BJ (cell line): ENCODE measurements around the gene KRT2. TPM values are rescaled to one million over a fixed set of nuclear protein-coding genes. Genes with fewer than 3 reads are reported as not detected.

ENCODE experiments used
- CTCF ChIA-PET: fragments of 350-600 bp; formaldehyde crosslinking; extraction: SDS; loops from one replicate; lab custom pipeline; 2021; ENCODE audit warnings: antibody characterized with exemption, inconsistent platforms; lab: Yijun Ruan, JAX
- POLR2A ChIA-PET: fragments of 300-600 bp; sonication (Branson Sonifier 250); formaldehyde crosslinking; extraction: SDS; loops from one replicate; lab custom pipeline; 2021; ENCODE audit warnings: antibody characterized with exemption; lab: Charles Lee
- DNase-seq: peaks from one replicate; pipeline ENCODE4 v3.0.0-alpha.2; 2011; ENCODE audit warnings: low read depth
- H3K27me3 ChIP-seq: 2 replicates; pipeline ENCODE4 v1.6.0; 2011; ENCODE audit warnings: low read length; ENCODE audit not compliant: control insufficient read depth, insufficient read depth
- H3K36me3 ChIP-seq: 2 replicates; pipeline ENCODE4 v1.5.1; 2011; ENCODE audit warnings: low read length; ENCODE audit not compliant: control insufficient read depth, insufficient read depth
- H3K4me3 ChIP-seq: 2 replicates; pipeline ENCODE4 v1.5.1; 2011; ENCODE audit warnings: low read depth, mild to moderate bottlenecking, control low read depth, low read length
- CTCF ChIP-seq: IDR thresholded peaks from 2 replicates; pipeline ENCODE4 v1.5.1; 2011; ENCODE audit warnings: low read depth, mild to moderate bottlenecking, control low read depth, inconsistent platforms, low read length, moderate library complexity; ENCODE audit not compliant: insufficient read depth
- polyA plus RNA-seq: library from polyadenylated mRNA; depleted of rRNA; stranded (reverse); fragments of >200 nt; gene quantifications from 2 replicates; pipeline ENCODE4 v1.2.3, GENCODE V29; 2011

KRT2 gene
- polyA plus RNA-seq, 1 experiment = not detected

- H3K27me3 ChIP-seq = peaks cover 25% of the 10 kb centered on the region
- ChIA-PET CTCF (no interaction called here), POLR2A (no interaction called here)
- no peaks in the 10 kb centered on the region for H3K36me3 ChIP-seq
- H3K4me3 ChIP-seq = no peak overlapping the region
- no peak for TF ChIP-seq CTCF
- DNase-seq = no peak
These were observed 40.2 kb upstream of the KRT2 start for GRCh38 chr12:52692254-52692653.

DNA sequence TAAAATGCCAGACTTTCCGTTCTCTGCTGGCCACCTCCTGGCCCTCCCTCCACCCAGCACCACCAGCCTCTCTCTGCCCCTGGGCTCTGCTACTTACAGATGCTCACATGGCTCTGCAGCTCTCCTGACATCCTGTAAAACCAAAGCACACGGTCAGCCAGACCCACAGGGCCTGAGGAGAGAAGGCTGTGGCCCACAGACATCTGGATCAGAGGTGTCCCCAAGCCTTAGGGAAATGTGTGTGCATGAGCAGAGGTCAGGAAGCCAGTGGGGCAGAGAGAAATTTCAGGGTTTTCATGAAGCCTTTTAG lies 39.8 kb upstream of the KRT2 start:
- no peak for TF ChIP-seq CTCF
- Histone ChIP-seq H3K4me3 (no peak overlapping the region), H3K27me3 (peaks cover 25% of the 10 kb centered on the region), H3K36me3 (no peaks in the 10 kb centered on the region)
- DNase-seq = no peak
- ChIA-PET POLR2A (no interaction called here), CTCF (interaction anchor here (0.6 kb wide), 1 partner anchor 191 kb away, joined by 3 read pairs; no protein-coding TSS in a partner anchor)

DNA sequence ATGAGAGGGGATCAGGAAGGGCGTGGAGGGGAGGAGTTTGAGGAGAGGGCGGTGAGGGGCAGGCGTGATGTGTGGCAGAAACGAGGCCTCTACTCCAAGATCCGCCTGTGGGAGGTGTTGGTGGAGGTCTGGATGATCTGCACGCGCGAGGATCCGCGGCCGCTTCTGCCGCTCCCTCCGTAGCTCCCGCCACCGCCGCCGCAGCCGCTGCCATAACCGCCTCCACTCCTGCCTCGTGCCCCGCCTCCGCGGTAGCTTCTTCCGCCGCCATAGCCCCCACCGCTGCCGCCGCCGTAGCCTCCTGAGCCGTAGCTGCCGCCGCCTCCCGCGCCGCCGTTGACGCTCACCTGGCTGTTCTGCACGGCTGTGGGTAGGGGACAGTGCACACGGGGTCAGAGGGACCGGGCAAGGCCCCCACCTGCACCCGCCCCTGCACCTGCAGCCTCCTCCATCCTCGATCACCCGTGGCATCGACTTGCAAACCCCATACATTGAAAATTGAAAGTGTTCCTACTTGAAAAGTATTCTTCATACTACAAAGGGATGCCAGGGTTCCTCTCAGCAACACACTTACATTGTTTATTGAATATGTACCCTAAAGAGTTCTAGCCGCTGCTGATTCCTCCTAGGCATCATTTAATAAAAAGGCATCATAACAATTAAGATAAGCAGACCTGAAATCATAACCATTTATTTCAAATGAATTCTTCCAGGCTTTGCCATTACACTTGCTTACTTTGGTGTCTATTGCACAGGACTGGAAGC lies 39.2 kb upstream of the KRT2 start:
- POLR2A ChIA-PET = no interaction called here
- H3K36me3 ChIP-seq = no peaks in the 10 kb centered on the region
- no peak for DNase-seq
- H3K4me3 ChIP-seq = no peak overlapping the region
- CTCF ChIA-PET = interaction anchor here (0.6 kb wide), 1 partner anchor 192 kb away, joined by 3 read pairs; no protein-coding TSS in a partner anchor
- H3K27me3 ChIP-seq = peaks cover 25% of the 10 kb centered on the region
- no peak for TF ChIP-seq CTCF

- CTCF ChIA-PET = interaction anchor here (0.7 to 1.1 kb wide), 2 partner anchors 15 to 175 kb away, joined by 3 read pairs; no protein-coding TSS in a partner anchor
- Histone ChIP-seq H3K4me3 (no peak overlapping the region), H3K36me3 (no peaks in the 10 kb centered on the region), H3K27me3 (peaks cover 26% of the 10 kb centered on the region)
- TF ChIP-seq CTCF = no peak
- POLR2A ChIA-PET = no interaction called here
- DNase-seq = no peak
These were observed 38.5 kb upstream of the KRT2 start for GRCh38 chr12:52690351-52691075.

DNA sequence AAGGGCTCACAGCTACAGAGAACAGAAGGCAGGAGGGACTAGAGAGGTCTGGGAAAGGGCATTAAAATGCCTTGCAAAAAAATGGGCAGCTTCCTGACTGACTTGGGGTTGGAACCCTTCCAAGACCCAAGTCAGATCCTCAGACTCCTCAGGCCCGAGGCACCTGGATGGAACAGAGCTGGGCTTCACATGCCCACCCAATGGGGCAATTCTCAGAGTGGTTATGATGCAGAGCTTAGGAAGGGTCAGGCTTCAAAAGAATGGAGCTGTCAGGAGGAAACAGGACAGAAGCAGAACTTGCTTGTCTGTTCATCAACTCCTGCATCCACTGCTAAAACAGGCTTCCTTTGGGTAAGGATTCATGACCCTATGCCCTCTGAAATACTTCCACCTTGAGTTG lies 37.9 kb upstream of the KRT2 start:
- Histone ChIP-seq H3K4me3 (no peak overlapping the region), H3K27me3 (peaks cover 29% of the 10 kb centered on the region), H3K36me3 (no peaks in the 10 kb centered on the region)
- CTCF ChIA-PET = interaction anchor here (0.7 to 1.1 kb wide), 2 partner anchors 14 to 176 kb away, joined by 3 read pairs; no protein-coding TSS in a partner anchor
- no peak for DNase-seq
- no peak for TF ChIP-seq CTCF
- POLR2A ChIA-PET = no interaction called here
